Smooth muscle cell (in vitro differentiated cells): ENCODE data around the gene TNRC18. TPM values are rescaled to one million over a fixed set of nuclear protein-coding genes. Genes with fewer than 3 reads are reported as not detected.

Experiments used
- DNase-seq: peaks from one replicate; lab custom pipeline; 2025; ENCODE audit not compliant: unreplicated experiment; lab: John Stamatoyannopoulos, UW
- H2AFZ ChIP-seq: fragments of 200-600 bp; sonication (generic); 2 replicates; pipeline ENCODE4 v1.6.0; 2016; ENCODE audit warnings: antibody characterized with exemption, low read depth, mild to moderate bottlenecking
- H3F3A ChIP-seq: fragments of 200-600 bp; sonication (generic); 2 replicates; pipeline ENCODE4 v1.6.0; 2017; ENCODE audit warnings: antibody characterized with exemption, low read depth
- H3K27ac ChIP-seq: fragments of 200-600 bp; sonication (generic); 2 replicates; pipeline ENCODE4 v1.5.1; 2016; ENCODE audit warnings: low read depth, mild to moderate bottlenecking
- H3K27me3 ChIP-seq: fragments of 200-600 bp; sonication (generic); 2 replicates; pipeline ENCODE4 v1.6.1; 2016; ENCODE audit warnings: low read depth, mild to moderate bottlenecking
- H3K36me3 ChIP-seq: fragments of 200-600 bp; sonication (generic); 2 replicates; pipeline ENCODE4 v1.5.1; 2016; ENCODE audit warnings: low read depth
- H3K4me1 ChIP-seq: fragments of 200-600 bp; sonication (generic); 2 replicates; pipeline ENCODE4 v1.5.1; 2016; ENCODE audit warnings: low read depth
- H3K4me2 ChIP-seq: fragments of 200-600 bp; sonication (generic); 2 replicates; pipeline ENCODE4 v1.6.0; 2016; ENCODE audit warnings: mild to moderate bottlenecking
- H3K4me3 ChIP-seq: fragments of 200-600 bp; sonication (generic); 2 replicates; pipeline ENCODE4 v1.5.1; 2016; ENCODE audit warnings: mild to moderate bottlenecking
- H3K79me2 ChIP-seq: fragments of 200-600 bp; sonication (generic); 2 replicates; pipeline ENCODE4 v1.6.0; 2016; ENCODE audit warnings: low read depth, mild to moderate bottlenecking
- H3K9ac ChIP-seq: fragments of 200-600 bp; sonication (generic); 2 replicates; pipeline ENCODE4 v1.6.0; 2016; ENCODE audit warnings: low read depth
- H3K9me3 ChIP-seq: fragments of 200-600 bp; sonication (generic); replicated peaks from 2 replicates; pipeline ENCODE4 v1.5.1; 2016; ENCODE audit warnings: low read depth
- H4K20me1 ChIP-seq: fragments of 200-600 bp; sonication (generic); 2 replicates; pipeline ENCODE4 v1.6.0; 2016; ENCODE audit warnings: low read depth
- WGBS: methylation state at CpG from one replicate; pipeline ENCODE4 v1.1.7; 2016; ENCODE audit warnings: low lambda C conversion rate; 5-methylcytosine and 5-hydroxymethylcytosine counted together
- polyA plus RNA-seq: library from polyadenylated mRNA; unstranded; fragments of >200 nt; fragmentation: Nextera tagmentation; extraction: Ambion mirVana; gene quantifications from 2 replicates; pipeline ENCODE4 v1.2.1, GENCODE V29; 2016
- total RNA-seq: library from RNA; depleted of rRNA; stranded (reverse); fragments of >200 nt; gene quantifications from 2 replicates; pipeline ENCODE4 v1.2.3, GENCODE V29; 2014
- TF ChIP-seq, protein P1 (sequence below): fragments of 200-600 bp; sonication (generic); IDR thresholded peaks from 2 replicates; pipeline ENCODE4 v1.5.1; 2017; ENCODE audit warnings: borderline replicate concordance, mild to moderate bottlenecking, antibody characterized with exemption; ENCODE audit not compliant: insufficient read depth, poor library complexity, severe bottlenecking

Gene TNRC18
- total and polyA plus RNA-seq, 2 experiments from 2014 or later = 6.4 to 40.3 TPM

DNA sequence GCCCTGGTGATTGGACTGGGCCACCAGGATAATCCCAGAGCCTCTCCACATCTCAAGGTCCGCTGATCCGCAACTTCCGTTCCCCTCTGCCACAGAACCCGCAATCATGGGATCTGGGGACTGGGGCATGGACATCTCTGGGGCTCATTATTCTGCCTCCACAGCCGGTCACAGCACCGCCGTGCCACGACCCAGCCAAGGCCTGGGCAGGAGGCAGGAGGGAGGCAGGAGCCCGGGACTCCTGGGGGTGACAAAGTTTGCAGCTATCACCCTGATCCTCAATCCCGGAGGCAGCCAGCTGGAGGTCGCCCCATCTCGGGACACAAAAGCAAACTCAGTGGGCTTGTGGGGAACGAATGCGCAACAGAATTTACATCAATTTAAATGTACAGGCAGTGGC lies 42.9 kb upstream of the TNRC18 start:
- Histone ChIP-seq H3K4me1 (no peaks in the 10 kb centered on the region), H3K4me3 (no peak overlapping the region), H4K20me1 (peaks cover 5% of the 10 kb centered on the region), H3K79me2 (no peaks in the 10 kb centered on the region), H3K9me3 (no peaks in the 10 kb centered on the region), H3K36me3 (no peaks in the 10 kb centered on the region), H3K27me3 (no peaks in the 10 kb centered on the region), H3K4me2 (no peak overlapping the region), H3K27ac (no peak overlapping the region), H3K9ac (no peak overlapping the region), H3F3A (no peaks in the 10 kb centered on the region), H2AFZ (no peak overlapping the region)
- DNase-seq = no peak
- WGBS = over 99% methylated on average over 14 of the region's 14 CpGs
- TF ChIP-seq, protein P1, sequence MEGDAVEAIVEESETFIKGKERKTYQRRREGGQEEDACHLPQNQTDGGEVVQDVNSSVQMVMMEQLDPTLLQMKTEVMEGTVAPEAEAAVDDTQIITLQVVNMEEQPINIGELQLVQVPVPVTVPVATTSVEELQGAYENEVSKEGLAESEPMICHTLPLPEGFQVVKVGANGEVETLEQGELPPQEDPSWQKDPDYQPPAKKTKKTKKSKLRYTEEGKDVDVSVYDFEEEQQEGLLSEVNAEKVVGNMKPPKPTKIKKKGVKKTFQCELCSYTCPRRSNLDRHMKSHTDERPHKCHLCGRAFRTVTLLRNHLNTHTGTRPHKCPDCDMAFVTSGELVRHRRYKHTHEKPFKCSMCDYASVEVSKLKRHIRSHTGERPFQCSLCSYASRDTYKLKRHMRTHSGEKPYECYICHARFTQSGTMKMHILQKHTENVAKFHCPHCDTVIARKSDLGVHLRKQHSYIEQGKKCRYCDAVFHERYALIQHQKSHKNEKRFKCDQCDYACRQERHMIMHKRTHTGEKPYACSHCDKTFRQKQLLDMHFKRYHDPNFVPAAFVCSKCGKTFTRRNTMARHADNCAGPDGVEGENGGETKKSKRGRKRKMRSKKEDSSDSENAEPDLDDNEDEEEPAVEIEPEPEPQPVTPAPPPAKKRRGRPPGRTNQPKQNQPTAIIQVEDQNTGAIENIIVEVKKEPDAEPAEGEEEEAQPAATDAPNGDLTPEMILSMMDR = no peak

DNA sequence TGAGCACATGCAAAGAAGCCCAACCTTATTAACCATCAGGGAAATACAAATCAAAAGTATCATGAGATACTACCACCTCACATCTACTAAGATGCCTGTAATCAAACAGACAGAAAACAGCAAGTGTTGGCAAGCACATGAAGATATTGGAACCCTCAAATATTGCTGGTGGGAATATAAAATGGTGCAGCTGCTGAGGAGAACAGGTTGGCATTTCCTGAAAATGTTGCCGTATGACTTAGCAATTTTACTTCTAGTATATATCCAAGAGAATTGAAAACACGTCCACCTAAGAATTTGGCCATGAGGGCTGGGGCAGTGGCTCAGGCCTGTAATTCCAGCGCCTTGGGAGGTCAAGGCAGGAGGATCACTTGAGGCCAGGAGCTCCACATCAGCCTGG lies 39.4 kb upstream of the TNRC18 start:
- H3K9me3 ChIP-seq = no peaks in the 10 kb centered on the region
- H3K27me3 ChIP-seq = no peaks in the 10 kb centered on the region
- no peak overlapping the region for H3K4me3 ChIP-seq
- no peak for DNase-seq
- TF ChIP-seq, protein P1 = no peak
- WGBS = 62% methylated on average over 3 of the region's 3 CpGs
- H3K36me3 ChIP-seq = no peaks in the 10 kb centered on the region
- no peak overlapping the region for H3K27ac ChIP-seq
- no peak overlapping the region for H3K9ac ChIP-seq
- H3F3A ChIP-seq = no peaks in the 10 kb centered on the region
- no peak overlapping the region for H2AFZ ChIP-seq
- no peak overlapping the region for H3K4me2 ChIP-seq
- H4K20me1 ChIP-seq = peaks cover 5% of the 10 kb centered on the region
- no peaks in the 10 kb centered on the region for H3K79me2 ChIP-seq
- no peaks in the 10 kb centered on the region for H3K4me1 ChIP-seq

DNA sequence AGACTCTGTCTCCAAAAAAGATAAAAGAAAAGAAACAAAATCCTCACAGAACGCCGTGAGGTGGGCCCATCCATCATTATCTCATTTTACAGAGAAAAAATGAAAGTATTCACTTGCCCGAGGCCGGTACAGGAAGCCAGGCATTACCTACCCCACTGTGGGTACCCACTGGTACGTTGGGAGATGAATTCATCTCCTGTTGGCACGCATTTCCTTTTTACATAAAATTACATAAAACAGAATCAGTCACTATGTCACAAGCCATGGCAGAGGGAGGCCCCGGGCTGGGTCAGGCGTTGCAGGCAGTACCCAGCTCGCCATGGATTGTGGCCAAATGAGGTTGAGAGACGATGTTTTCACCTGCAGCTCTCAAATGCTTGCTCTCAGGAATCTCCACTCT lies 38.6 kb upstream of the TNRC18 start:
- no peak overlapping the region for H2AFZ ChIP-seq
- no peak overlapping the region for H3K4me2 ChIP-seq
- no peaks in the 10 kb centered on the region for H3K9me3 ChIP-seq
- no peaks in the 10 kb centered on the region for H3F3A ChIP-seq
- H4K20me1 ChIP-seq = peaks cover 5% of the 10 kb centered on the region
- H3K27me3 ChIP-seq = no peaks in the 10 kb centered on the region
- no peaks in the 10 kb centered on the region for H3K79me2 ChIP-seq
- DNase-seq = no peak
- 84% methylated on average over 10 of the region's 10 CpGs for WGBS
- no peak overlapping the region for H3K4me3 ChIP-seq
- no peaks in the 10 kb centered on the region for H3K4me1 ChIP-seq
- no peaks in the 10 kb centered on the region for H3K36me3 ChIP-seq
- H3K9ac ChIP-seq = no peak overlapping the region
- H3K27ac ChIP-seq = no peak overlapping the region
- TF ChIP-seq, protein P1 = no peak

DNA sequence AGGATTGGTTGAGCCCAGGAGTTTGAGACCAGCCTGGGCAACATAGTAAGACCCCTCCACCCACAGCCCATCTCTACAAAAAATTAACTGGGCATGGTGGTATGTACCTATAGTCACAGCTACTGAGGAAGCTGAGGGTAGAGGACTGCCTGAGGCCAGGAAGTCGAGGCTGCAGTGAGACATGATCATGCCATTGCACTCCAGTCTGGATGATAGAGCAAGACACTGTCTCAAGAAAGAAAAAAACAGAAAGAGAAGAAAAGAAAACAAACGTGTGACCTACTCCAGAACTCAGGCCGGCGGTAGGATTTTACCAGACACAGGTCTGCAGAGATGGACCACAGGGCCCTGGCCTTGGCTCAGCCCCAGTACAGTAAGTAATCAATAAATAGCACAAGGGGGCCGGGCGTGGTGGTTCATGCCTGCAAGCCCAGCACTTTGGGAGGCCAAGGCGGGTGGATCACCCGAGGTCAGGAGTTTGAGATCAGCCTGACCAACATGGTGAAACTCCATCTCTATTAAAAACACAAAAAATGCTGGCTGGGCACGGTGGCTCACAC lies 35.4 kb upstream of the TNRC18 start:
- TF ChIP-seq, protein P1 = no peak
- H3K79me2 ChIP-seq = no peaks in the 10 kb centered on the region
- H4K20me1 ChIP-seq = peaks cover 5% of the 10 kb centered on the region
- DNase-seq = no peak
- H3K27me3 ChIP-seq = no peaks in the 10 kb centered on the region
- no peak overlapping the region for H2AFZ ChIP-seq
- H3K27ac ChIP-seq = no peak overlapping the region
- H3K9me3 ChIP-seq = no peaks in the 10 kb centered on the region
- WGBS = 96% methylated on average over 9 of the region's 9 CpGs
- no peak overlapping the region for H3K9ac ChIP-seq
- no peak overlapping the region for H3K4me3 ChIP-seq
- no peaks in the 10 kb centered on the region for H3K36me3 ChIP-seq
- no peaks in the 10 kb centered on the region for H3F3A ChIP-seq
- H3K4me2 ChIP-seq = no peak overlapping the region
- no peaks in the 10 kb centered on the region for H3K4me1 ChIP-seq
